Measurements from ENCODE around the gene DNAI2. TPM values are rescaled to one million over a fixed set of nuclear protein-coding genes. Genes with fewer than 3 reads are reported as not detected.

DNAI2 gene
- total and polyA plus RNA-seq, 9 of the 15 experiments (the other 6 are each of a cell fraction or from before 2014, with no cell fraction given): not detected

- TF ChIP-seq ZNF449 (CRISPR knock-in tag; IDR thresholded peaks at IDR 0.05): no peak
- TF ChIP-seq PTRF (tag; IDR thresholded peaks at IDR 0.05): no peak
- TF ChIP-seq RERE (CRISPR knock-in tag; IDR thresholded peaks at IDR 0.05; ENCODE audit: borderline replicate concordance): no peak
- no peak for TF ChIP-seq ZNF696 (CRISPR knock-in tag; conservative IDR thresholded peaks at IDR 0.05)
- TF ChIP-seq MLLT1 (IDR thresholded peaks at IDR 0.05): no peak
- TF ChIP-seq RCOR1 (IDR thresholded peaks at IDR 0.05; ENCODE audit: borderline replicate concordance in 1 of 2, low read depth in 2 of 2, low read length in 2 of 2): peak in 1 of 2 experiments; percentile 87; a peak in 2 of 4 replicates
- no peak for TF ChIP-seq TCF7L2 (IDR thresholded peaks at IDR 0.05; ENCODE audit: low read depth, low read length)
- TF ChIP-seq ZNF589 (CRISPR knock-in tag; IDR thresholded peaks at IDR 0.05; ENCODE audit: low read depth): peak; percentile 83
- no peak for TF ChIP-seq ZNF77 (CRISPR knock-in tag; IDR thresholded peaks at IDR 0.05)
- TF ChIP-seq ZNF740 (CRISPR knock-in tag; IDR thresholded peaks at IDR 0.05): no peak
- no peak for TF ChIP-seq ZNF740 (tag; IDR thresholded peaks at IDR 0.05)
- no peak for TF ChIP-seq CREB3 (tag; conservative IDR thresholded peaks at IDR 0.05; ENCODE audit: low read depth)
- TF ChIP-seq FOXA3 (CRISPR knock-in tag; conservative IDR thresholded peaks at IDR 0.05 in 1 of 2, IDR thresholded peaks at IDR 0.05 in 1 of 2): peak; percentile 78 to 86; a peak in 3 of 4 replicates
- no peak for TF ChIP-seq ZNF239 (CRISPR knock-in tag; IDR thresholded peaks at IDR 0.05)
- no peak for TF ChIP-seq TAF15 (IDR thresholded peaks at IDR 0.05; ENCODE audit: low read depth, low read length)
- TF ChIP-seq ZBTB7A (IDR thresholded peaks at IDR 0.05; ENCODE audit: borderline replicate concordance, control insufficient read depth, low read depth, low read length): no peak
These were observed 8.7 kb downstream of the DNAI2 start (continued) for GRCh38 chr17:74282587-74283370.

All from K562 (cell line).